GM12891 (cell line): ENCODE data around the gene GNL2.

ENCODE experiments used
- PAX5 ChIP-seq: IDR thresholded peaks from 2 replicates; pipeline ENCODE4 v1.6.1; 2011; ENCODE audit warnings: low read length, moderate library complexity, mild to moderate bottlenecking; ENCODE audit not compliant: insufficient read depth, severe bottlenecking
- POLR2A ChIP-seq: IDR thresholded peaks from 2 replicates; pipeline ENCODE4 v1.6.1; 2011; ENCODE audit warnings: low read depth, low read length, control low read depth
- POLR2AphosphoS5 ChIP-seq: IDR thresholded peaks from 2 replicates; pipeline ENCODE4 v1.6.1; 2011; ENCODE audit warnings: low read depth, low read length, control low read depth
- POU2F2 ChIP-seq: IDR thresholded peaks from 2 replicates; pipeline ENCODE4 v1.6.1; 2011; ENCODE audit warnings: low read depth, mild to moderate bottlenecking, control low read depth, low read length, moderate library complexity
- TAF1 ChIP-seq: IDR thresholded peaks from 2 replicates; pipeline ENCODE4 v1.6.1; 2011; ENCODE audit warnings: low read depth, low read length, control low read depth

- no peak for TF ChIP-seq PAX5
- no peak for TF ChIP-seq POLR2AphosphoS5
- no peak for TF ChIP-seq POLR2A
- no peak for TF ChIP-seq POU2F2
- TF ChIP-seq TAF1, result no peak
These were observed 16.4 kb upstream of the GNL2 start for GRCh38 chr1:37612186-37612585.
